ENCODE measurements around the gene SEC61G. TPM values are rescaled to one million over a fixed set of nuclear protein-coding genes. Genes with fewer than 3 reads are reported as not detected.

Gene SEC61G
- total and polyA plus RNA-seq, 12 donors, result 73.7 to 578 (median 91.7) TPM

DNA sequence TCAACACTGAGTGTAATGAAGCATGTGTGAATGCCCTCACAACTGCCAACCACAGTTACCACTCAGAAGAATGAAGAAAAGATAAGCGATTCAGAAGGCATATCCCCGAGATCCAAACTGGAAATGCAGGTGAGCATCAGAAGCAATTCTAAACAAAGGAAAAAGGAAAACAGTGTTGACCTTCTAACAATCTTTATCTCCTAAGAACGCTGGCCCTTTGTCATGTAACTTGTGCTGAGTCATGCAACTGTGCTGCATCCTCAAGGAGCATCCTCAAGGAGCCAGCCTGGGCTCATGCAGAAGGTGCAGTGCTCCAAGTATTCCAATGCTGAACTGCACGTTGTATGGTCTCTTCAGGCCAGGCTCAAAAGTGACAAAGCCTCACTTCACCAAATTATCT, 30.6 kb downstream of the SEC61G start:
- intact Hi-C loops (cut with DNase I), result no loop called here
- DNase-seq (no peak), ATAC-seq (no peak)
- Histone ChIP-seq H3K36me3 (no peaks in the 10 kb centered on the region), H3K4me1 (no peaks in the 10 kb centered on the region), H3K27me3 (peaks cover 0 to 3% (median 0%) of the 10 kb centered on the region in 7 donors), H3K27ac (no peak overlapping the region), H3K4me3 (no peak overlapping the region), H3K9me3 (no peaks in the 10 kb centered on the region)
- no peak for TF ChIP-seq CTCF (IDR thresholded peaks at IDR 0.05)
- 59% methylated on average over 4 of the region's 4 CpGs for WGBS, 2 donors

GRCh38 chr7:54725255-54725654, 33.8 kb downstream of the SEC61G start:
- intact Hi-C loops (cut with DNase I), result no loop called here
- no peak overlapping the region for H3K27ac ChIP-seq
- H3K4me1 ChIP-seq, result no peaks in the 10 kb centered on the region
- no peak for ATAC-seq
- H3K36me3 ChIP-seq, result no peaks in the 10 kb centered on the region
- TF ChIP-seq CTCF (IDR thresholded peaks at IDR 0.05), result no peak
- DNase-seq, result no peak
- 90 to 93% methylated on average over 7 of the region's 7 CpGs for WGBS, 2 donors
- no peaks in the 10 kb centered on the region for H3K9me3 ChIP-seq
- H3K4me3 ChIP-seq, result no peak overlapping the region
- peaks cover 0 to 4% (median 0%) of the 10 kb centered on the region in 7 donors for H3K27me3 ChIP-seq

DNA sequence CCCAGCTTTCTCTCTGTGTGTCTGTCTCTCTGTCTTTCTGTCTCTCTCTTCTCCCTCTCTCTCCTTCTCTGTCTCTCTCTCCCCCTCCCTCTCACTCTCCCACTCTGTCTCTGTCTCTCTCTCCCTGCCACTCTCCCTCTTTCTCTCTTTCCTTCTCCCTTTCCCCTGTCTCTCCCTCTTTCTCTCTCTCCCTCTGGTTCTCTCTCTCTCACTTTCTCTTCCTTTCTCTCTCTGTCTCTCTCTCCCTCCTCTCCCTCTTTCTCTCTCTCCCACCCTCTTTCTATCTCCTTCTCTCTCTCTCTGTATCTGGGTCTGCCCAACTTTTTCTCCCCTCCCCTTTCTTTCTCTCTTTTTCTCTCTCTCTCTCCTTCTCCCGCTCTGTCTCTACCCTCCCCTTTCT, 36.5 kb downstream of the SEC61G start:
- Histone ChIP-seq H3K36me3 (no peaks in the 10 kb centered on the region), H3K9me3 (peaks cover 0 to 4% (median 0%) of the 10 kb centered on the region in 11 donors), H3K4me3 (no peak overlapping the region), H3K27ac (no peak overlapping the region), H3K4me1 (no peaks in the 10 kb centered on the region), H3K27me3 (peaks cover 0 to 4% (median 0%) of the 10 kb centered on the region in 7 donors)
- DNase-seq, result no peak
- TF ChIP-seq CTCF (IDR thresholded peaks at IDR 0.05), result no peak
- ATAC-seq, result no peak
- intact Hi-C loops (cut with DNase I), result no loop called here
- WGBS, 2 donors, result 83 to 89% methylated on average over 1 of the region's 1 CpG

DNA sequence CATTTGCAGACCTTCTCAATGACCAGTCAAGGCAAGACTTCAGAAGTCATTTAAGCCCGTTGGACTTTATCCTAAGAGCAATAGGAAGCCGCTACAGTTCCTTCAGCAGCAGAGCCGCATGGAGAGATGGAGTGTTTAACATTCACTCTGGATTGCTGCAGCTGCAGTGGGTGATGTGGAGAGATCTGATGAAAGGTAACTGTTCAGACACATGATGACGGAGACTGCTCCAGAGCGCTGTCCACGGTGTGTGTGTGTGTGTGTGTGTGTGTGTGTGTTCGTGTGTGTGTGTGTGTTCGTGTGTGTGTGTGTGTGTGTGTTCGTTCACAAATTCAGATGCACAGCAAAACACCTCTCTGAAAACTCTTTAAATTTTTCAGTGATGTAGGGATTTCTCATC, 37.0 kb downstream of the SEC61G start:
- DNase-seq (no peak), ATAC-seq (no peak)
- no peak for TF ChIP-seq CTCF (IDR thresholded peaks at IDR 0.05)
- H3K4me3 ChIP-seq, result no peak overlapping the region
- H3K27ac ChIP-seq, result no peak overlapping the region
- intact Hi-C loops (cut with DNase I), result no loop called here
- peaks cover 0 to 4% (median 0%) of the 10 kb centered on the region in 7 donors for H3K27me3 ChIP-seq
- peaks cover 0 to 4% (median 0%) of the 10 kb centered on the region in 11 donors for H3K9me3 ChIP-seq
- H3K36me3 ChIP-seq, result no peaks in the 10 kb centered on the region
- H3K4me1 ChIP-seq, result no peaks in the 10 kb centered on the region
- 47 to 50% methylated on average over 9 of the region's 9 CpGs for WGBS, 2 donors

Measured in heart right ventricle (tissue), 16 donors.